Measurements from ENCODE around the gene CD151.

Gene CD151

DNA sequence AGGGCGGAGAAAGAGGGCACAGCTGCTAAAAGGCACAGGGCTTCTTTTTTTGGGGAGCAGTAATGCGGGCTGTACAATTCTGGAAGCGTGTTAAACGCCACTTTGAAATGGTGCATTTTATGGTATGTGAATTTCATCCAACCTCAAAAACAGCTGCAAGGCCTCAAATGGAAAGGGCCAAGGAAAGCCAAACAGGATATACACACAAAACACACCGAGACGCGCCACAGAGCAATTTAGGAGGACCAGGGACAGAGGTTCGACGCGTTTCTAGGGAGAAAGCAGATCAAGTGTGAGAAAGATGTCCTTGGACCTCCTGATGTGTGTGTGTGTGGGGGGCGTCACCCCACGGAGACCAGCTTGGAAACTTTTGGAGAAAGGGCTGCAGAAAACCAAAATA, 41.0 kb downstream of the CD151 start:
- no peak for TF ChIP-seq POLR2A (IDR thresholded peaks at IDR 0.05; ENCODE audit: low read length)
- TF ChIP-seq GATA1 (IDR thresholded peaks at IDR 0.05; ENCODE audit: low read depth, low read length) = no peak
- DNase-seq = no peak

DNA sequence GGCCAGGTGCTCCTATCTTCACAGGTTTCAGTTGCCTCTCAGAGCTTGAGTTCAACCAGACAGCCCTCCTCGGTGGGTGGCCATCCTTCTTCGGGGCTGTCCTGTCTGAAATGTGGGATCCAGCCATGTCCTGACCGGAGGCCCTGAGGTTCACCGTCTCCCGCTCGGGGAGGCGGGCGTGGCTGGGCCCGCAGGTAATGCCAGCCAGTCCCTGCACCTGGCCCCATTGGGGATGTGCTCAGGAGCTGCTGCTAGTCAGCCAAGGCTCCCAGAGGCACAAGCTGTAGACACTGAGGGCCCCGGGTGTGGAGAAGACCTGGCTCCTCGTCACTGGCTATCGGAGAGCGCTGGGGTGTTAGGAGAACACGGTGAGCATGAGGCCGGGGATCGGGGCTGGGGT, 42.5 kb downstream of the CD151 start:
- DNase-seq = no peak
- TF ChIP-seq POLR2A (IDR thresholded peaks at IDR 0.05; ENCODE audit: low read length) (no peak), GATA1 (IDR thresholded peaks at IDR 0.05; ENCODE audit: low read depth, low read length) (no peak)

DNA sequence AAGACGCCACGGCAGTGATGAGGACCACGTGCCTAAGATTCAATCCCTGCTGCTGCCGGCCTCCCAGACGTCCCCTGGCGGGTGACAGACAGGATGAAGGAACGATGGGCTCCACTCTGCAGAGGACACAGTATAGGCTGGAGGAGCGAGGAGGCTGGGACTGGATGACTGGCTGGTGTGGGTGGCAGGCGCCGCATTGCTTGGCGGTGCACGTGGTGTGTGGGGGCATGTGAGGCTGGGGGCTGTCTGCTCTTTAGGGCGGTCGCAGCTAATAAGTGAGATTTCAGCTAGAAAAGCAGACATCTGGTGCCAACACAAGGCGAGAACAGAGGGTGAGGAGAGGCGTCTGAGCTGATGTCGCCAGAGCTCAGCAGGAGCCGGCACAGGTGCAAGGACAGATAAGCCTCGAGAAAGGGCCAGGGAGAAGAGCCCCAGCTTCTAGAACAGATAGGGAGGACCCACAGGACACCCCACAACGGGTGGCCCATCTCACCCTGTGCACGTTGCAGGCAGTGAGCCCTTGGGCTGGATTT, 43.1 kb downstream of the CD151 start:
- TF ChIP-seq POLR2A (IDR thresholded peaks at IDR 0.05; ENCODE audit: low read length) = peak; percentile 56
- no peak for TF ChIP-seq GATA1 (IDR thresholded peaks at IDR 0.05; ENCODE audit: low read depth, low read length)
- DNase-seq = peak; percentile 90 to 96

DNA sequence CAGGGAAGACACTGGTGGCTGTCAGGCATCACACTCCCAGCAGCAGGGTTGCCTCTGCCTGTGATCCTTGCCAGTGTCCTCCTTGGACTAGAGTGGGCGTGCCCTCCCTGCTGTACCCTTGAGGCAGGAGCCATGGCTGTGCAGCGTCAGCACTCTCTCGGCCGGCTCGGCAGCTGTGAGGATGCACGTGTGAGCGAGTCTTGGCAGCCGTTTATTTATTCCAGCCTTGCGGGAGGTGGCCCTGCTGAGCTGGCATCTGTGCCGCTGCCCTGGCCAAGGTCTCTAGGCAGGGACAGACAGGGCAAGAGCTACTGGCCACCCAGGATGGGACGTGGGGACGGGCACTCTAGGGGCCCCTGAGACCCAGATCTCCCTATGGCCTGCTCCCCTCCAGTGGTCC, 43.8 kb downstream of the CD151 start:
- no peak for DNase-seq
- no peak for TF ChIP-seq GATA1 (IDR thresholded peaks at IDR 0.05; ENCODE audit: low read depth, low read length)
- TF ChIP-seq POLR2A (IDR thresholded peaks at IDR 0.05; ENCODE audit: low read length) = no peak

DNA sequence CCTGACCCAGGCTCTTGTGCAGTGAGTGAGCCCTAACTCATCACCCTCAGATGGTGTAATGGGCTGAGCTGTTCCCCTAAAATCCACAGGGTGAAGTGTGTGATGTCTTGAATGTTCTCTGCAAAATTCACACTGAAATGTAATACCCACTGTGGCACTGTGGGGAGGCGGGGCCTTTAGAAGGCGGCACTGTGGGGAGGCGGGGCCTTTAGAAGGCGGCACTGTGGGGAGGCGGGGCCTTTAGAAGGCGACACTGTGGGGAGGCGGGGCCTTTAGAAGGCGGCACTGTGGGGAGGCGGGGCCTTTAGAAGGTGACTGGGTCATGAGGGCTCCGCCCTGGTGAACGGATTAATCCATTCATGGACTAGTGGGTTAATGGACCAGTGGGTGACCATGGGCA, 44.8 kb downstream of the CD151 start:
- peak; percentile 75 to 77 for DNase-seq
- TF ChIP-seq GATA1 (IDR thresholded peaks at IDR 0.05; ENCODE audit: low read depth, low read length) (no peak), POLR2A (IDR thresholded peaks at IDR 0.05; ENCODE audit: low read length) (peak; percentile 23)

DNA sequence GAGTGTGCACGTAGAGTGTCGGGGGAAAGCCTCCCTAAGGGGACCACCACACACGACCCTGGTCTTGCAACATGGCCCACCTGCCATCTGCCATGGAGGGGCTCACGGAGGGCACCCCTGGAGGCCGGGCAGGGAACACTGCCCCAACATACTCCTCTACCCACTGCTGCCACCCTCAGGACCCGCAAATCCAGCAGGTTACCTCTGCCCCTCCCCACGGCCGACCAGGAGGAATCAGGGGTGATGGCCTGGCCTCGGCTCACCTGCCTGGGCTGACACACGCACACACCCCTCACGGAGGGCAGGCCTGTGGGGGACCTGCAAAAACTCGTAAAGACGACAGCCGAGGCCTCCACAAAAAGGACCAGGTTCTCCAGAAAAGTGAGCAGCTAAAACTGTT, 47.7 kb downstream of the CD151 start:
- TF ChIP-seq POLR2A (IDR thresholded peaks at IDR 0.05; ENCODE audit: low read length) (no peak), GATA1 (IDR thresholded peaks at IDR 0.05; ENCODE audit: low read depth, low read length) (no peak)

DNA sequence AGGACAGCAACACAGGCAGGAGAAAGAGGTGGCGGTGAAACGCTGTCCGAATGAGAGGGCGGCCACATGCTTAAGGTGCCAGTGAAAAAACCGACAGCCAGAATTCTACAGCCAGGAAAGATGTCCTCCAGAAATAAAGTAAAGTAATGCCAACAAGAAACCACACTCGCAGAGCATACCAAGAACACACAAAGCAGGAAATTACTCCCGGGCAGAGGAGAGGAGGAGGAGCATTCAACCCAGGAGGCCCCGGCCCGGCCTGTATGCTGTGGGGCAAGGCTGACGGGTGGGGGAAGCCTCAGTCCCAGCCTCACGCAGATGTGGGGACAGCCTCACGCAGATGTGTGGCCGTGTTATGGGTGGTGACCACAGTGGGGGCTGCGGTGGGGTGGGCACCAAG, 49.8 kb downstream of the CD151 start:
- no peak for TF ChIP-seq POLR2A (IDR thresholded peaks at IDR 0.05; ENCODE audit: low read length)
- no peak for TF ChIP-seq GATA1 (IDR thresholded peaks at IDR 0.05; ENCODE audit: low read depth, low read length)
- DNase-seq = no peak

More for the DNA sequence above, 47.7 kb downstream of the CD151 start:
- DNase-seq = no peak

DNA sequence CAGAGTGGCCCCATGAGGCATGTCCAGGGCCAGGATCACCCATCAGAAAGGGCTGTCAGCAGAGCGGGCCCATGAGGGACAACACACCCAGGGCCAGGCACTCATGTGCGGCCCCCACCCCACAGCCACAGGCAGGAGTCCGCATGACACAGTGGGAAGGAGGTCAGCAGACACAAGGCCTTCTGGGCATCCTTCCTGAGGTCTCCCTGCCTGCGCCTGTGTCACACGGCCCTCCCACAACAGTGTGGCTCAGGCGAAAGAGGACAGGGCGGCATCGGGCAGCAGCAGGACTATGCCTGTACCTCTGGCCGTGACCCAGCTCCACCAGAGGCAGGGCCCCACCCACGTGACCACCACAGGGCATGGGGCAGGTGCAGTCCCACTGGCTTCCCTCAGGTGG, 50.8 kb downstream of the CD151 start:
- TF ChIP-seq POLR2A (IDR thresholded peaks at IDR 0.05; ENCODE audit: low read length) (no peak), GATA1 (IDR thresholded peaks at IDR 0.05; ENCODE audit: low read depth, low read length) (no peak)
- no peak for DNase-seq

DNA sequence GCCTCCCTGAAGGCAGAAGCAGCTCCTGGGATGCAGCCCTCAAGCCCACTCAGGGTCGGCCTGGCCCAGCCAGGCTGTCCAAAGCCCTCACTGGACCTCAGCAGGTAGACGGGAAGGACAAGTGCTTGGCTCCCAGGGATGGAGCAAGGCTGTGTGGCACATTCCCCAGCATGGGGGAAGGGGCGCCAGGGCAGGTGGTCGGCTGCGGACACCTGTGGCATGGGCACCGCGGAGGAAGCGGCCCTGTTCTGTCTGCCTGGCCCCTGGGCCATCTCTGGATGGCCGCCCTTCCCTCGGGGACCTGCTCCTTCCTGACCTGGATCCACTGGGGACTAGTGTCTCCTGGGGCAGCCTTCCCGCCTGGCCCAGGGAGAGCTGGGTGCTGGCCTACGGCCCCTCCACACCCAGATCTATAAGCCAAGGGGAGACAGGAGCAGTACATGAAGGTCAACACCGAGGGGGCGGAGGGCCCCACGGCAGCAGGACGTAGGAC, 51.9 kb downstream of the CD151 start:
- no peak for TF ChIP-seq GATA1 (IDR thresholded peaks at IDR 0.05; ENCODE audit: low read depth, low read length)
- no peak for TF ChIP-seq POLR2A (IDR thresholded peaks at IDR 0.05; ENCODE audit: low read length)
- no peak for DNase-seq

DNA sequence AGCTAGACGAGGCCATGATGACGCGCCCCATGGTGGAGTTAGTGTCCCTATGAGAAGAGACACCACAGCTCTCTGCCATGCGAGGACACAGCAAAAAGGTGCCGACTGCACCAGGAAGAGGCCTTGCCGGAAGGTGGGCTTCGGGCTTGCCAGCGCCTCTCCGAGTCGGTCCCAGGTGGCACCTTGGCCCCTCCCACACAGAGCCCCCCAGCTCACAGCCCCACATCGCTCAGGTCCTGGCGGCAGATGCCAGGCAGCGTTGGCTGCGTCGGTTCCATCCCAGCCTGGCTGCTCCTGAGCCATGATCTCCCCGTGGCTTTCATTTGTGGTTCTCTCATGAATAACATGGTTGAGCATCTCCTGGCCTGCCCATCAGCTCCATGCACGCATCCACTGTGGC, 53.8 kb downstream of the CD151 start:
- TF ChIP-seq GATA1 (IDR thresholded peaks at IDR 0.05; ENCODE audit: low read depth, low read length) = no peak
- no peak for TF ChIP-seq POLR2A (IDR thresholded peaks at IDR 0.05; ENCODE audit: low read length)

DNA sequence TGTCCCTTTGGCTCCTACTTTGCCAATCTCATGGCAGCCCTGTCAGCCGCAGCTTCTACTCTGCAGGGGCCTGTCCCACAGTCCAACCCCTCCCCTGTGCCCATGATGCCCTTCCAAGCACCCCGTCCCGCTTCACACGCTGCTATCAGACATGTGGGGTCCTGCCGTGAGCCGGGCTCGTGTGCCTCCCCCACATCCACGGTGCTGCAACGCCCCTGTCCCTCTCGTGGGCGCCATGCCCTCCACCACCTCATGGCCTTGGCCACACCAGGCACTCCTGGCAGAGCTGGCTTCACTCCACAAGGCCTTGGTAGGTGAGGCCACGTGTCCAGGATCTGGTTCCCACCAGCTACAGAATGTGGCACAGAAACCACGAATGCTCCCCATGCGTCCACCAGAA, 54.8 kb downstream of the CD151 start:
- no peak for TF ChIP-seq GATA1 (IDR thresholded peaks at IDR 0.05; ENCODE audit: low read depth, low read length)
- TF ChIP-seq POLR2A (IDR thresholded peaks at IDR 0.05; ENCODE audit: low read length) = no peak
- DNase-seq = no peak

More for the DNA sequence above, 53.8 kb downstream of the CD151 start:
- no peak for DNase-seq

All from erythroblast (primary cell).